AG09319 (cell line): ENCODE data around the gene SLC39A6.
"Not testable (repeated sequence)": the region's sequence is repeated elsewhere in the genome, so short reads cannot be mapped to it uniquely, and the experiment has no call there.

ENCODE experiments used
- DNase-seq: peaks from one replicate; pipeline ENCODE4 v3.0.0-alpha.2; 2010; ENCODE audit warnings: low read depth; ENCODE audit errors: extremely low read depth
- CTCF ChIP-seq: IDR thresholded peaks from 2 replicates; pipeline ENCODE4 v1.5.1; 2011; ENCODE audit warnings: low read depth, mild to moderate bottlenecking, inconsistent platforms, low read length, moderate library complexity

SLC39A6 gene

DNA sequence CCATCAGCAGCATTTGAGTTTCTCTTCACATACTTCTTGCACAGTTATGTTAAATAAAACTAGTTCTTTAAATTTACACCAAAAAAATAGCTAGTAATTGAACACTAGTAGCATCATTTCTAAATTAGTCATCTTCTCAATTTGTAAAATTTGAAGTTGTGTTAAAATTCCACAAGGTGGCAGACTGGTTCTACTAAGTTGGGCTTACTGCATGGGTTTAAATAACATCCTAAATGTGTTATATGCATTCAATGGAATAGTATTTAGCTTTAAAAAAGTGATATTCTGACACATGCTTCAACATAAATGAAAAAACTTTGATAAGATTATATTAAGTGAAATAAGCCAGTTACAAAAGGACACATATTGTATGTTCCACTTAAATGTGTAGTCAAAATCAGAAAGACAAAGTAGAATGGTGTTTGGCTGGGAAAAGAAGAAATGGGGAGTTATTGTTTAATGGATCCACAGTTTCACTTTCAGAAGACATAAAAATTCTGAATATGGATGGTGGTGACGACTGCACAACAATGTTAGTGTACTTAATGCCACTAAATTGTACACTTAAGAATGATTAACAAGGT is 33.1 kb downstream of the SLC39A6 start:
- peak; percentile 41 for TF ChIP-seq CTCF
- DNase-seq: peak; percentile 56

DNA sequence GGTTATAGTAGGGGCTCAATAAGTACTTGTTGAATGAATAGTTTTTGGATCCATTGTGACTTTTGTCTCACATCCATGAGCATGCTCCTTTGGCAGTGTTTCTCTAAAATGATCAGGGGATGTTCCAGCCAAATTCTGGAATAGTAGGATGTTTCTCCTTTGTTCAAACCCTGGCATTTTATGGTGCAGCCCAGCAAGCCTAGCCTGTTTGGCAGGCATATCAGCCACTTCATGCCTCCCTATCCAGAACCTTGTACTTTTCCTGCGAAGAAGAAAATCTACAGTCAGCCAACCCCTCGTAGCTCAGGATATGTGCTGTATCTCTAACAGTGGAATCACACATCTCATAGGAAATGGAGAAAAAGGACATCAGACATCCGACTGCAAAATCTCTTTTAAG is 34.7 kb downstream of the SLC39A6 start:
- TF ChIP-seq CTCF: no peak
- no peak for DNase-seq

GRCh38 chr18:36092116-36092515 is 37.0 kb downstream of the SLC39A6 start:
- DNase-seq: not testable (repeated sequence)

DNA sequence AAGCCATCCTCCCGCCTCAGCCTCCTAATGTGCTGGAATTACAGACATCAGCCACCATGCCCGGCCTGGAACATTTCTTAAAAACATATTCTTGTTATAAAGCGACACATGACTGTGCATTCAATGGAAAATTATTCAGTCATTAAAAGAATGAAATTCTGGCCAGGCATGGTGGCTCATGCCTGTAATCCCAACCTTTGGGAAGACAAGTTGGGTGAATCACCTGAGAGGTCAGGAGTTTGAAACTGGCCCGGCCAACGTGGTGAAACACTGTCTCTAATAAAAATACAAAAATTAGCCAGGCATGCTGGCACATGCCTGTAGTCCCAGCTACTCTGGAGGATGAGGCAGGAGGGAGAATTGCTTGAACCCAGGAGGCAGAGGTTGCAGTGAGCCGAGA is 40.1 kb downstream of the SLC39A6 start:
- no peak for TF ChIP-seq CTCF
- no peak for DNase-seq

DNA sequence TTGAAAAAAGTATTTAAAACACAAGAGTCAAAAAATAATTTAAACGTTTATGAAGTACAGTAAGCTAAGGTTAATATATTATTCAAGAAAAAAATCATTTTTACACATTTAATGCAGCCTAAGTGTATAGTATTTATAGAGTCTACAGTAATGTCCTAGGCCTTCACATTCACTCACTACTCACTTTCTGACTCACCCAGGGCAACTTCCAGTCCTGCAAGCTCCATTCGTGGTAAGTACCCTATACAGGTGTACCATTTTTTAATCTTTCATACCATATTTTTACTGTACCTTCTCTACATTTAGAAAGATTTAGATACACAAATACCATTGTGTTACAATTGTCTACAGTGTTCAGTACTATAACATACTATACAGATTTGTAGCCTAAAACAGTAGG is 40.9 kb downstream of the SLC39A6 start:
- TF ChIP-seq CTCF: no peak
- no peak for DNase-seq

- no peak for TF ChIP-seq CTCF
- DNase-seq: no peak
These were observed 43.0 kb downstream of the SLC39A6 start for GRCh38 chr18:36086186-36086585.

GRCh38 chr18:36085195-36085594 is 43.9 kb downstream of the SLC39A6 start:
- no peak for TF ChIP-seq CTCF

DNA sequence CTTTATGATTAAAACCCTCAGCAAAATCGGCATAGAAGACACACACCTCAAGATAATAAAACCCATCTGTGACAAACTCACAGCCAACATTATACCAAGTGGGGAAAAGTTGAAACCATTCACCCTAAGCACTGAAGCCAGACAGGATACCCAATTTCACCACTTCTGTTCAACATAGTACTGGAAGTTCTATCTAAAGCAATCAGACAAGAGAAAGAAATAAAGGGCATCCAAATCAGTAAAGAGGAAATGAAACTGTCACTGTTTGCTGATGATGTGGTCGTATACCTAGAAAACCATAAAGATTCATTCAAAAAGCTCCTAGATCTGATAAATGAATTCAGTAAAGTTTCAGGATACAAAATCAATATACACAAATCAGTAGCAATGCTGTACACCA is 45.4 kb downstream of the SLC39A6 start:
- no peak for DNase-seq
- no peak for TF ChIP-seq CTCF

More at GRCh38 chr18:36085195-36085594, 43.9 kb downstream of the SLC39A6 start:
- no peak for DNase-seq

DNA sequence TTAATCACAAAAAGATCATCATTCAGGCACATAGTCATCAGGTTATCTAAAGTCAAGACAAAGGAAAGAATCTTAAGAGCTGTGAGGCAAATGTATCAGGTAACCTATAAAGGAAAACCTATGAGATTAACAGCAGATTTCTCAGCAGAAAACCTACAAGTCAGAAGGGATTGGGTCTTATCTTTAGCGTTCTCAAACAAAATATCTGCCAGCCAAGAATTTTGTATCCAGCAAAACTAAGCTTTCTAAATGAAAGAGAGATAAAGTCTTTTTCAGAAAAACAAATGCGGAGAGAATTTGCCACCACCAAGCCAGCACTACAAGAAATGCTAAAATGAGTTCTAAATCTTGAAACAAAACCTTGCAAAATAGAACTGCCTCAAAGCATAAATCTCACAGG is 48.0 kb downstream of the SLC39A6 start:
- not testable (repeated sequence) for DNase-seq
